H1 (cell line): Measurements from ENCODE around the gene CTNND2. TPM values are rescaled to one million over a fixed set of nuclear protein-coding genes. Genes with fewer than 3 reads are reported as not detected.

ENCODE experiments used
- CTCF ChIA-PET: fragments of 300-600 bp; sonication (Branson Sonifier 250); formaldehyde crosslinking; loops from one replicate; lab custom pipeline; 2021; ENCODE audit not compliant: partially characterized antibody; lab: Charles Lee
- POLR2A ChIA-PET: fragments of 300-600 bp; sonication (Branson Sonifier 250); formaldehyde crosslinking; loops from one replicate; lab custom pipeline; 2021; ENCODE audit warnings: inconsistent platforms; ENCODE audit not compliant: partially characterized antibody; lab: Charles Lee
- DNase-seq, 2 experiments: peaks; one replicate each; pipeline versions ENCODE4 v3.0.0 to v3.0.0-alpha.2; 2010 to 2022; ENCODE audit warnings: low spot score in 2 of 2, low read depth in 1 of 2, mixed read lengths in 1 of 2
- FAIRE-seq: peaks from 2 replicates; lab custom pipeline; 2011; peaks lifted over from hg19 to GRCh38; lab: Jason Lieb, UNC
- H2AFZ ChIP-seq: 2 replicates; pipeline ENCODE4 v1.8.1; 2012; ENCODE audit warnings: low read length, inconsistent platforms
- H2AK5ac ChIP-seq: 2 replicates; pipeline ENCODE4 v1.6.1; 2013; ENCODE audit warnings: low read depth, low read length
- H2BK120ac ChIP-seq: replicated peaks from 2 replicates; pipeline ENCODE3; 2013; ENCODE audit warnings: low read depth, low read length, inconsistent platforms
- H2BK12ac ChIP-seq: 2 replicates; pipeline ENCODE4 v1.6.1; 2013; ENCODE audit warnings: low read depth, low read length
- H2BK15ac ChIP-seq: 2 replicates; pipeline ENCODE4 v1.6.1; 2013; ENCODE audit warnings: low read length
- H2BK20ac ChIP-seq: 2 replicates; pipeline ENCODE4 v1.6.1; 2013; ENCODE audit warnings: low read length
- H2BK5ac ChIP-seq: 2 replicates; pipeline ENCODE4 v1.6.1; 2013; ENCODE audit warnings: low read depth, low read length
- H3K14ac ChIP-seq: 2 replicates; pipeline ENCODE4 v1.6.1; 2013; ENCODE audit warnings: inconsistent platforms; ENCODE audit not compliant: insufficient read length
- H3K18ac ChIP-seq: 2 replicates; pipeline ENCODE4 v1.6.1; 2013; ENCODE audit warnings: low read length; ENCODE audit errors: extremely low read depth
- H3K23ac ChIP-seq: 2 replicates; pipeline ENCODE4 v1.6.1; 2013; ENCODE audit warnings: inconsistent platforms; ENCODE audit not compliant: insufficient read length
- H3K23me2 ChIP-seq: 2 replicates; pipeline ENCODE4 v1.6.1; 2013; ENCODE audit warnings: low read depth, low read length
- H3K27ac ChIP-seq: 2 replicates; pipeline ENCODE4 v1.6.1; 2011; ENCODE audit warnings: low read depth, low read length, inconsistent platforms
- H3K27me3 ChIP-seq, 4 experiments: replicated peaks in 1 of 4; 1 replicate in 1 of 4; 2 replicates in 3 of 4; pipeline versions ENCODE4 v1.6.1 to v1.8.1; 2011 to 2013; ENCODE audit warnings: low read length in 3 of 4, mild to moderate bottlenecking in 3 of 4, inconsistent platforms in 2 of 4, mixed read lengths in 2 of 4, moderate library complexity in 1 of 4; ENCODE audit not compliant: control insufficient read depth in 3 of 4, insufficient read depth in 3 of 4; ENCODE audit errors: extremely low read depth in 1 of 4
- H3K36me3 ChIP-seq, 4 experiments: 2 replicates each; pipeline versions ENCODE4 v1.6.1 to v1.8.1; 2011 to 2013; ENCODE audit warnings: mild to moderate bottlenecking in 4 of 4, low read length in 3 of 4, moderate library complexity in 2 of 4, control low read depth in 1 of 4, inconsistent platforms in 1 of 4; ENCODE audit not compliant: insufficient read depth in 4 of 4, control insufficient read depth in 2 of 4
- H3K4ac ChIP-seq: replicated peaks from 2 replicates; pipeline ENCODE3; 2013; ENCODE audit warnings: low read length, low read depth, mixed read lengths, inconsistent platforms; ENCODE audit not compliant: insufficient read length
- H3K4me1 ChIP-seq, 4 experiments: replicated peaks in 1 of 4; 1 replicate in 1 of 4; 2 replicates in 3 of 4; pipeline versions ENCODE4 v1.6.1 to v1.8.1; 2011 to 2013; ENCODE audit warnings: low read length in 3 of 4, inconsistent platforms in 2 of 4, mixed read lengths in 1 of 4; ENCODE audit not compliant: insufficient read depth in 4 of 4, control insufficient read depth in 3 of 4
- H3K4me2 ChIP-seq, 2 experiments: 2 replicates each; pipeline versions ENCODE4 v1.6.1 to v1.8.1; 2011 to 2013; ENCODE audit warnings: low read depth in 2 of 2, low read length in 2 of 2, control low read depth in 1 of 2, inconsistent platforms in 1 of 2, mild to moderate bottlenecking in 1 of 2; ENCODE audit not compliant: insufficient read depth in 1 of 2
- H3K4me3 ChIP-seq, 4 experiments: fragments of 200-600, 300-600 bp in 1 of 4; sonication (generic), shearing (Covaris generic), sonication (Bioruptor Twin) in 1 of 4; 2 replicates each; pipeline versions ENCODE4 v1.5.1 to v1.8.1; 2011 to 2016; ENCODE audit warnings: low read length in 4 of 4, low read depth in 3 of 4, control low read depth in 2 of 4, inconsistent platforms in 2 of 4, mild to moderate bottlenecking in 2 of 4, mixed read lengths in 1 of 4, moderate library complexity in 1 of 4; ENCODE audit not compliant: insufficient read depth in 2 of 4; ENCODE audit errors: extremely low read depth in 1 of 4
- H3K56ac ChIP-seq: replicated peaks from 2 replicates; pipeline ENCODE3; 2013; ENCODE audit warnings: low read depth, mild to moderate bottlenecking, mixed read lengths, low read length, inconsistent platforms; ENCODE audit not compliant: insufficient read length
- H3K79me1 ChIP-seq: 2 replicates; pipeline ENCODE4 v1.6.1; 2013; ENCODE audit warnings: low read depth, low read length, control low read depth
- H3K79me2 ChIP-seq, 2 experiments: 2 replicates each; pipeline versions ENCODE4 v1.6.1 to v1.8.1; 2012 to 2013; ENCODE audit warnings: low read length in 2 of 2, mild to moderate bottlenecking in 2 of 2, inconsistent platforms in 1 of 2; ENCODE audit not compliant: insufficient read depth in 2 of 2, control insufficient read depth in 1 of 2
- H3K9ac ChIP-seq, 4 experiments: replicated peaks in 1 of 4; 1 replicate in 1 of 4; 2 replicates in 3 of 4; pipeline versions ENCODE4 v1.6.1 to v1.8.1; 2011 to 2013; ENCODE audit warnings: low read depth in 3 of 4, low read length in 3 of 4, control low read depth in 2 of 4, mild to moderate bottlenecking in 2 of 4, moderate library complexity in 2 of 4, inconsistent platforms in 1 of 4; ENCODE audit errors: extremely low read depth in 1 of 4
- H3K9me3 ChIP-seq, 2 experiments: 2 replicates each; pipeline versions ENCODE4 v1.6.1 to v1.8.1; 2012 to 2013; ENCODE audit warnings: mild to moderate bottlenecking in 2 of 2, moderate library complexity in 2 of 2, control low read depth in 1 of 2, inconsistent platforms in 1 of 2, low read depth in 1 of 2, low read length in 1 of 2, mixed read lengths in 1 of 2; ENCODE audit not compliant: insufficient read depth in 2 of 2
- H4K20me1 ChIP-seq, 2 experiments: replicated peaks in 1 of 2; 2 replicates each; pipeline versions ENCODE3 to v1.8.1; 2011 to 2013; ENCODE audit warnings: inconsistent platforms in 2 of 2, low read length in 2 of 2, mild to moderate bottlenecking in 1 of 2; ENCODE audit not compliant: insufficient read depth in 2 of 2, control insufficient read depth in 1 of 2
- H4K5ac ChIP-seq: 2 replicates; pipeline ENCODE4 v1.6.1; 2013; ENCODE audit warnings: low read length, low read depth, mixed read lengths, inconsistent platforms; ENCODE audit not compliant: insufficient read length
- H4K8ac ChIP-seq: 2 replicates; pipeline ENCODE4 v1.8.0; 2013; ENCODE audit warnings: mild to moderate bottlenecking, moderate library complexity, low read length, inconsistent platforms; ENCODE audit not compliant: insufficient read depth; ENCODE audit errors: extremely low read depth
- H4K91ac ChIP-seq: replicated peaks from 2 replicates; pipeline ENCODE3; 2013; ENCODE audit warnings: low read length, mixed read lengths, inconsistent platforms; ENCODE audit not compliant: insufficient read length
- BACH1 ChIP-seq: IDR thresholded peaks from 2 replicates; pipeline ENCODE4 v1.6.1; 2012; ENCODE audit warnings: low read length, improper control_type of control experiment
- CBX5 ChIP-seq: fragments of 300-800, 300-1000 bp; sonication (generic); IDR thresholded peaks from 2 replicates; pipeline ENCODE4 v1.7.1; 2016; ENCODE audit warnings: antibody characterized with exemption, low read length, low read depth
- CTCF ChIP-seq, 3 experiments: IDR thresholded peaks; 1 replicate in 2 of 3; 2 replicates in 1 of 3; pipeline versions ENCODE4 v1.5.1 to v1.6.1; 2011; ENCODE audit warnings: low read length in 3 of 3, mild to moderate bottlenecking in 3 of 3, inconsistent platforms in 2 of 3, low read depth in 1 of 3, moderate library complexity in 1 of 3; ENCODE audit not compliant: insufficient read depth in 1 of 3; ENCODE audit errors: control extremely low read depth in 1 of 3
- HDAC6 ChIP-seq: IDR thresholded peaks from one replicate; pipeline ENCODE4 v1.7.1; 2012; ENCODE audit warnings: low read depth, mild to moderate bottlenecking, inconsistent platforms, low read length, moderate library complexity
- JUND ChIP-seq: IDR thresholded peaks from 2 replicates; pipeline ENCODE4 v1.6.1; 2011; ENCODE audit warnings: mild to moderate bottlenecking, improper control_type of control experiment, low read length
- KDM5A ChIP-seq: fragments of 200-600 bp; IDR thresholded peaks from 2 replicates; pipeline ENCODE4 v1.7.1; 2012; ENCODE audit warnings: mild to moderate bottlenecking, low read length, inconsistent platforms, mixed read lengths
- NANOG ChIP-seq: IDR thresholded peaks from 2 replicates; pipeline ENCODE4 v1.6.1; 2011; ENCODE audit warnings: low read length, low read depth, mild to moderate bottlenecking, inconsistent platforms; ENCODE audit not compliant: insufficient read depth, poor library complexity, severe bottlenecking
- RXRA ChIP-seq: IDR thresholded peaks from 2 replicates; pipeline ENCODE4 v1.6.1; 2011; ENCODE audit warnings: low read depth, mild to moderate bottlenecking, low read length, moderate library complexity; ENCODE audit not compliant: insufficient read depth
- SP2 ChIP-seq: IDR thresholded peaks from 2 replicates; pipeline ENCODE4 v1.6.1; 2012; ENCODE audit warnings: mild to moderate bottlenecking, low read length, inconsistent platforms
- SP4 ChIP-seq: IDR thresholded peaks from 2 replicates; pipeline ENCODE4 v1.6.1; 2012; ENCODE audit warnings: low read length, inconsistent platforms
- TCF12 ChIP-seq: IDR thresholded peaks from 2 replicates; pipeline ENCODE4 v1.6.1; 2011; ENCODE audit warnings: low read depth, mild to moderate bottlenecking, low read length
- TEAD4 ChIP-seq: IDR thresholded peaks from 2 replicates; pipeline ENCODE4 v1.6.1; 2012; ENCODE audit warnings: low read depth, low read length, inconsistent platforms, mixed read lengths
- ZNF274 ChIP-seq: IDR thresholded peaks from 2 replicates; pipeline ENCODE4 v1.7.0; 2012; ENCODE audit warnings: low read length, borderline replicate concordance; ENCODE audit errors: extremely low read depth
- WGBS, 2 experiments: shearing (Covaris generic) in 1 of 2; methylation state at CpG; one replicate each; pipeline versions ENCODE4 v1.1.6 to v1.1.7; 2013 to 2015; ENCODE audit warnings: low lambda C conversion rate in 2 of 2, mixed read lengths in 2 of 2, inconsistent platforms in 1 of 2, low coverage in 1 of 2, missing lambda C conversion rate in 1 of 2; ENCODE audit not compliant: insufficient replicate concordance in 2 of 2, insufficient coverage in 1 of 2, insufficient read length in 1 of 2; ENCODE audit errors: extremely low coverage in 1 of 2, missing lambda C conversion rate in 1 of 2; 5-methylcytosine and 5-hydroxymethylcytosine counted together
- polyA plus RNA-seq, 7 experiments: library from polyadenylated mRNA; depleted of rRNA in 3 of 7; stranded (reverse) in 5 of 7; unstranded in 2 of 7; fragments of >200 nt in 5 of 7; fragments of 200-250 nt in 2 of 7; gene quantifications; 1 replicate in 5 of 7; 2 replicates in 1 of 7; 4 replicates in 1 of 7; pipeline versions ENCODE4 v1.2.1 to v1.2.3, GENCODE V29; 2011 to 2013; ENCODE audit warnings: missing spikeins in 2 of 7, mixed read lengths in 2 of 7
- total RNA-seq: library from RNA; stranded (reverse); fragmentation: NEBNext Ultra II Directional; extraction: Animal tissue kit (Norgen Biotek cat#: 25700); gene quantifications from 2 replicates; pipeline ENCODE4 v1.2.1, GENCODE V29; 2021

Gene CTNND2
- total and polyA plus RNA-seq, 2 of the 8 experiments (the other 6 are each of a cell fraction or from before 2014, with no cell fraction given) = 7.4 to 14.2 TPM

- Histone ChIP-seq H4K91ac (no peak overlapping the region), H3K79me1 (no peaks in the 10 kb centered on the region), H2BK5ac (no peak overlapping the region), H3K23me2 (no peaks in the 10 kb centered on the region), H3K27ac (no peak overlapping the region), H3K56ac (no peak overlapping the region), H2BK15ac (no peak overlapping the region), H3K9ac (no peak overlapping the region), H3K9me3 (no peaks in the 10 kb centered on the region), H3K4ac (no peak overlapping the region), H2AK5ac (no peak overlapping the region), H2BK120ac (no peak overlapping the region), H2BK20ac (no peak overlapping the region), H4K20me1 (no peaks in the 10 kb centered on the region), H3K18ac (no peak overlapping the region), H3K27me3 (no peaks in the 10 kb centered on the region), H2BK12ac (no peak overlapping the region), H3K36me3 (no peaks in the 10 kb centered on the region), H3K23ac (no peak overlapping the region), H3K14ac (no peak overlapping the region), H3K4me2 (no peak overlapping the region), H3K4me1 (no peaks in the 10 kb centered on the region), H3K79me2 (no peaks in the 10 kb centered on the region), H3K4me3 (no peak overlapping the region), H4K8ac (no peak overlapping the region), H2AFZ (no peak overlapping the region), H4K5ac (no peak overlapping the region)
- DNase-seq = no peak
- no peak for FAIRE-seq
- WGBS, 2 experiments = 91% methylated on average over 4 of the region's 4 CpGs; no CpG with 5 or more reads in 1 of the 2 experiments
- ChIA-PET POLR2A (no interaction called here), CTCF (no interaction called here)
- TF ChIP-seq JUND (no peak), HDAC6 (no peak), TEAD4 (no peak), ZNF274 (no peak), BACH1 (no peak), KDM5A (no peak), CTCF (IDR thresholded peaks at IDR 0.05; ENCODE audit: control extremely low read depth in 1 of 3, insufficient read depth in 1 of 3, low read depth in 1 of 3, low read length in 3 of 3) (no peak), CBX5 (no peak), SP4 (no peak), SP2 (no peak), NANOG (no peak), TCF12 (no peak), RXRA (no peak)
Observed at GRCh38 chr5:11928909-11929308, 24.7 kb upstream of the CTNND2 start.
